Measurements from ENCODE around the gene SLC25A38. TPM values are rescaled to one million over a fixed set of nuclear protein-coding genes. Genes with fewer than 3 reads are reported as not detected.

SLC25A38 gene
- polyA plus RNA-seq, 1 donor from 2014 or later, result 50.7 TPM

Other genes with a start within 250 kb of the SLC25A38 start
- gene CSRNP1, start 229.8 kb upstream of the SLC25A38 start, polyA plus RNA-seq, result 79.9 TPM
- gene XIRP1, start 190.8 kb upstream of the SLC25A38 start, polyA plus RNA-seq, result not detected
- gene CX3CR1, start 103.3 kb upstream of the SLC25A38 start, polyA plus RNA-seq, result 10.3 TPM
- gene CCR8, start 53.7 kb upstream of the SLC25A38 start, polyA plus RNA-seq, result not detected
- gene RPSA, start 23.4 kb downstream of the SLC25A38 start, polyA plus RNA-seq, result 1,214 TPM
- not detected for gene MOBP, start 84.3 kb downstream of the SLC25A38 start, polyA plus RNA-seq